DMS53 (cell line): Measurements from ENCODE around the gene GNB1L.

Experiments used
- DNase-seq: peaks from one replicate; lab custom pipeline; 2025; lab: John Stamatoyannopoulos, UW

Gene GNB1L

GRCh38 chr22:19748991-19749664 is 105.5 kb downstream of the GNB1L start:
- no peak for DNase-seq

GRCh38 chr22:19748139-19748538 is 106.5 kb downstream of the GNB1L start:
- DNase-seq: no peak

GRCh38 chr22:19747551-19747950 is 107.1 kb downstream of the GNB1L start:
- DNase-seq: no peak

DNA sequence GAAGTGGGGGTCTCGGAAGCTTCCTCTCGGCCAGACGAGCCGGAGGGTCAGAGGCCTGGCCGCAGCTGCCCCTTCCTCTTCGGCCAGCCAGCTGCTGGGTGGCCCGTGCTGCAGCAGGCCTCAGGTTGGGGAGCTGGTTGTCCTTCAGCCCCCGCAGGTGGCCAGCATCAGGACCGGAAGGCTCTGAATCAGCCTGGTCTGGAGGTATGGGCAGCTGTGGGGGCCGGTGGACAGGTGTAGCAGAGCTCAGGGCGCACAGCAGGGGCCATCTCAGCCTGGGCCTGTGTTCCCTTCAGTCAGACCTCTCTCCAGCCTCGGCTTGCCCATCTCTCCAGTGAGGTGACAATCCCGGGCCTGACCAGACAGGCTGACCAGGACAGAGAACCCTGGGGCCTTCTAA is 107.9 kb downstream of the GNB1L start:
- no peak for DNase-seq

GRCh38 chr22:19745155-19746101 is 109.2 kb downstream of the GNB1L start:
- DNase-seq: no peak

GRCh38 chr22:19744350-19745006 is 110.2 kb downstream of the GNB1L start:
- DNase-seq: no peak

- DNase-seq: no peak
Measured at GRCh38 chr22:19743651-19744050, 111.0 kb downstream of the GNB1L start.

DNA sequence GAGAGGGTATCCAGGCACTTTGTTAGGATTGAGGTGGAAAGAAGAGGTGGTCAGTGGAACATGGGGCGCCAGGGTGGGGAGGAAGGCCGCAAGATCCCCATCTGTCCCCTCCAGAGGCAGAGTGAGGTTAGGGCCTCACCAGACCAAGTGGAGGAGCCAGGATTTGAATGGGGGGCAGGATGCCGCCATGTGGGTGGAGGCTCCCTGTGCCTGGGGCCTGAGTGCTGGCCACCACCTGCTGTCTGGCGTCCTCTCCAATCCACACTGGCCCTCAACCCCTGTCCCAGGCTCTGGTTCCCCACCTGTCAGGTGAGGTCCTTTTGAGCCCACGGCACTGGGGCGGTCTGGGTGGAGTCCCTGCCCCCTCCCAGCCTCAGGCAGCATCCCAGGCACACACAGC is 111.6 kb downstream of the GNB1L start:
- DNase-seq: no peak

DNA sequence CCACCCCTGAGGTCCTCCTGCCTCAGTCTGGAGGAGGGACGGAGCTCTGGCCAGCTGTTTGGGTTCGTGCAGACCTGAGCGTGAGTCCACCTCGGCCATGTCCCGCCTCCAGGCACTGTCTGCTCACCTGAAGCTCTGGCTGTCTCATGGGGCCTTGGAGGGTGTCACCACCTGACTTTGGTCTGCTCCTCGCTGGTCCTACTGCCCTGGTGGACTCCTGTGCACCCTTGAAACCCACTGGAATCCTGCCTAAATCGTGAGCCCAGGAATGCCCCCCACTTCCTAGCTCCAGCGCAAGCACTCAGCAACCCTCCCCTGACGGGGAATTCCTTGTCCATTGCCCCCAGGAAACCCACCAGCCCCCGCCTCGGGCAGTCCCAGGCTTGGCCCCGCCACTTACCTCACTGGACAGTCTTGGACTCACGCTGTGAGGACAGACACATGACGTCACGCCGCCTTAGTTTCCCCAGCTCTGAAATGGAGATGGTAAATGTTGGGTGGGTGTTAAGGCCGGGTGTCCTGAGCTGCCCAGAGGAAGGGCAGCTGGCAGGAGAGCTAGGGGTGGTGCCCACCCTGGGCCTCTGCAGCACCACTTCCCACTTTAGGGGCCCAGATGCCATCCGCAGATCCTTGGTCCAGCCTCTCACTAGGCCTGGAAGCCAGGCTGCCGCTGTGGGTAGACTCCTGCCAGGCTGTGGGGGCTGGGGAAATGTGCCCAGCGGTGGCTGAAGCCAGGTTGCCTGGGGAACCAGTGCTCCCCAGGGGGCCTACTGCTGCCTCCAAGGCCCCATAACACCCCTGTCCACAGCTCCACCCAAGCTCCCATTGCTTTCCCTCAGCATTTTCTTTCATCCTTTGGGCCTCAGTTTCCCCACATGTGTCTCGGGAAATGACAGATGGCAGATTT is 112.3 kb downstream of the GNB1L start:
- no peak for DNase-seq

- no peak for DNase-seq
Measured at GRCh38 chr22:19741053-19741452, 113.6 kb downstream of the GNB1L start.

GRCh38 chr22:19740586-19740985 is 114.1 kb downstream of the GNB1L start:
- no peak for DNase-seq

- no peak for DNase-seq
Measured at GRCh38 chr22:19739911-19740449, 114.7 kb downstream of the GNB1L start.

DNA sequence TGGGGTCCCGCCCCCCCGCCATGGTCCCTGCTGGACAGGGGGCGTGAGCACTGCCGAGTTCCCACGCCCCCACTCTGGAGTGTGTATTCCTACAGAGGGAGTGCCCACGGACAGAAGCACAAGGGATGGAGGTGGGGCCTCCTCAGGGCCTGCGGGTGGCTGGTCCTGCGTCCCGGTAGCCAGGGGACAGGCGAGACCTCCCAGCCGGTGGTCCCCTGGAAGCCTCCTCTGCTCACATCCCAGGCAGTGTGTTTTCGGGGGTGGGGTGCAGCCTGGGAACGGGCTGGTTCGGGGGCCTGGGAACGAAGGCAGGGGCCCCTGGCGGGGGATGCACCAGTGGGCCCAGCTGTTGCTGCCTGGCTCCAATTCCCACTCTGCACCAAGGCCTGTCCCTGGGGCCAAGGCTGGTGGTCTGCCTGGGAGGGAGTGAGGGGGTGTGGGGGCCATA is 115.2 kb downstream of the GNB1L start:
- no peak for DNase-seq

DNA sequence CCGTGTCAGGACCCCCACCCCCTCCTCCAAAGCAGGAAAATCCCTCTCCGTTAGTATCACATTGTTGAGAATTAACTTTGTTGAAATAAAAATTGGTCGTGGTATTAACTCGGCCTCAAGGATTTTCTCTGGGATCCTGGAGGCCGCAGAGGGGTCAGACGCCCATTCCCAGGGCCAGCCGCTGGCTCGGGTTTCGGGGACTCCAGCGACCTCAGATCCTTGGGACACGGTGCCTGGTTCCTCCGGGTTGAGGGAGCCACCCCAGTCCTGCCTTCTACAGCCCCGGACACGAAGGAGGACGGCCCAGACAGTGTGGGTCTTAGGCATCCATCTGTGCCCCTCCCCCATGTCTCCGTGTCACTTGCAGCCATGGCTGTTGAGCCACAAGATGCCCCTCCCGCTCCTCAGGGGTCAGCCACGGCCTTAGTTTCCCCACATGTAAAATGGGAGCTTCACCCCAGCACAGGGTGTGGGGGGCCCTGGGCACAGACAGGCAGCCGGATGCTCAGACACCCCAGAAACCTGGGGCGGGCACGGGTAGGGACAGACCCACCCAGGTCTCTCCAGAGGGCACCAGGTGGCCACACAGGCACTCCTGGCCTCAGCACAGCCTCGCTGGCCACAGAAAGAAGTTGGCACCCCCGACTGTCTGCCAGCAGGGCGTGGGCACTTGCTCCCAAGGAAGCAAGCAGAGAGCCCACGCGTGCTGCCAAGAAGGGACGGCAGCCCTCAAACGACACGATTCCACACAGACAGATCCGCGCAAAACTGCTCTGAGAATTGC is 115.8 kb downstream of the GNB1L start:
- DNase-seq: no peak

GRCh38 chr22:19737846-19738663 is 116.6 kb downstream of the GNB1L start:
- no peak for DNase-seq

DNA sequence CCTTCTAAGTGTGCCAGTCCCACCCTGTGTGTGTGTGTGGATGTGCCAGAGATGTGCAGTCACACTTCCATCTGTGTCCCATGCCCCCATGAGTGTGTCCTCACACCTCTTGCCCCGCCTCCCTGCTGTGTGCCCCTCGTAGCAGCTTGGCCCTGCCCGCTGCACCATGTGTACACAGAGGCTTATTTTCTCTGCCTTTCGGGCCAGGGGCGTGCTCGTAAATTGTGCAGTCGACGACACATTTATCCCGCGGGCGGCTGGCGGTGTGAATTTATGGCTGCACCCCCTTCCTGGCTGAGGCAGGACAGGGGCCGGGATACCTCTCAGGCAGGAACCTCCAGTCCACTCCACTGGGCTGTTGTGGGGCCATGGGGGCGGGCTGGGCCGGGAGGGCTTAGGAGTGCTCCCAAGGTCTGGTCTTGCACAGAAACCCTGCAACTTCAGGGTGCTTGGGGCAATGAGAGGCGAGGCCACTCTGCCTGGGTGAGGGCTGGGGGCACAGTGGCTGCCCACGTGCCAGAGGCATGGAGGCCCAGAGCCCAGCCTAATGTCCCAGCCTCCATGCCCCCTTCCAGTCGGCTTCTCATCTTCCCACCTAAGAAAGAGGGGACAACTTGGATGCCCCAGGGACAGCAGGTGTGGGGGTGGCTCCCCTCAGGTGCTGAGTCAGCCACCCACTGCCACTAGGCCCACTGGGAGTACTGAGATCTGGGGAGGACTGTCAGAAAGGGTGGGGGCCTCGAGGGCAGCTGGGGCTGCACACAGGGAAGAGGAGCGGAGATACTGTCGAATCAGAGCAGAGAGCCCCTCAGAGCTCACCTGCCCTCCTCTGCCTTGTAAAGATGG is 118.8 kb downstream of the GNB1L start:
- no peak for DNase-seq

DNA sequence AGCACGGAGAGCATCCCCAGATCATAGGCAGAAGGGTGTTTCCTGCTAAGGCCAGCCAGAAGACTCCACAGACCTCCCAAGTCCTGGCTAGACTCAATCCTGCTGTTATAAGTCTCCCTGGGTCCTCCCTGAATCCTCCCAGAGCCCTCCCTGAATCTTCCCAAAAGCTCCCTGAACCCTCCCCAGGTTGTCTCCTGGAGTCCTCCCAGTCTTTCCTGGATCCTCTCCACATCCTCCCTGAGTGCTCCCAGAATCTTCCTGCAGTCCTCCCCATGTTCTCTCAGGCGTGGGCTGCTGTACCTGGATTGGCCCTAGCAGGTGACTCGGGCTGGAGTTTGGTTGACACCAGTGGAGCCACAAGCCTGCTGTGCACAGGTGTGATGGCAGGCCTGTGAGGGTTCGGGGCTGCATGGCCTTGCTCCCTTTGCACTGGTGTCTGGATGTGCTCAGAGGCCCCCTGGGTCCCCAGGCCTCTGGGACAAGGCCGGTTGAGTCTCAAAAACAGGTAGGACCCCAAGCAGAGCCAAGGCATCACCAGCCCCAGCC is 119.8 kb downstream of the GNB1L start:
- DNase-seq: no peak

DNA sequence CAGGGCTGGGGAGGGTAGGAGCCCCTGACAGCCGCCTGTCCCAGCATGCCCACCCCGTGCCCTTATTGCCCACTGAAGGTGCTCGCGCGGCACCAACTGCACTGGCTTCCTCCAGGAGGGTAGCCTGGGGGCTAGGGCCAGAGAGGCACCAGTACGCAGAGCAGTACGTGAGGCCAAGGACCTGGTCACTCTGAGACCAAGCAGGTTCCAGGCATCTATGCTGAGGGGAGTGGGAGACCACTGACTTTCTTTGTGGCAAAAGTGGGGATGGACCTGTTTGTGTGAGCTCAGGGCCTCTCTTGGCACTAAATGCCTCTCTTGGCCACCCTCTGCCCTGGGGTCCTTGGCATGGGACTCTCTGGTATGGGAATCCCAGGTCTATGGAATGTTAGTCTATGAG is 120.5 kb downstream of the GNB1L start:
- DNase-seq: no peak
